SK-N-SH (cell line): ENCODE data around the gene C19orf81.
"Not testable (repeated sequence)": the region's sequence is repeated elsewhere in the genome, so short reads cannot be mapped to it uniquely, and the experiment has no call there.

Experiments
- EZH2phosphoT487 ChIP-seq: fragments of 200-600 bp; sonication (generic); IDR thresholded peaks from 2 replicates; pipeline ENCODE4 v1.6.1; 2017; ENCODE audit warnings: low read depth, mixed run types, mild to moderate bottlenecking, antibody characterized with exemption, moderate library complexity, borderline replicate concordance
- SIN3A ChIP-seq: IDR thresholded peaks from 2 replicates; pipeline ENCODE4 v1.6.1; 2012; ENCODE audit warnings: low read depth, mild to moderate bottlenecking, low read length, moderate library complexity, borderline replicate concordance
- TF ChIP-seq, protein P1 (sequence below): fragments of 200-600 bp; sonication (generic); IDR thresholded peaks from 2 replicates; pipeline ENCODE4 v1.6.1; 2017; ENCODE audit warnings: antibody characterized with exemption, mild to moderate bottlenecking, moderate library complexity

DNA sequence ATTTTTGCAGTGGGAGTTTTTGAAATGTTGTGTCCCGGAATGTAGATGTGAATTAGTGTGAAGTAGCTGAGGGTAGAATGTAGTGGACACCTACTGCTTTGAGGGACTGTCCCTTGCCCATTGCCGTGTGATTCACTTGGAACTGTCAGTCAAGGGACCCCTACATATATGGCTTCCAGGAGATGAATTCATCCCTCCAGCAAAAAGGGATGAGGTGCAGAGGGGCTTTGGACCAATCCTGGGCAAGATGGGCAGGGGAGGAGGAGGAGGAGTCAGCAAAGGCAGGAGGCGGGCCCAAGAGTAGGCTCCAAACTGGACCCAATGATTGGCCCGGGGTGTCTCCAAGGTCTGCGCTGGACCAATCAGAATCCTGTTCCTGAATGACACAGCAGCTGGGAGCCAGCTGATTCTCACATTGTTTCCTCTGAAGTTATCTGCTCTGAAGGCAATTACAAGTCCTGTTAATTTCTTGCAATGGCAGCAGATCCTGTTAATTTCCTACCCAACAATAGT lies 28.8 kb upstream of the C19orf81 start:
- TF ChIP-seq, protein P1, sequence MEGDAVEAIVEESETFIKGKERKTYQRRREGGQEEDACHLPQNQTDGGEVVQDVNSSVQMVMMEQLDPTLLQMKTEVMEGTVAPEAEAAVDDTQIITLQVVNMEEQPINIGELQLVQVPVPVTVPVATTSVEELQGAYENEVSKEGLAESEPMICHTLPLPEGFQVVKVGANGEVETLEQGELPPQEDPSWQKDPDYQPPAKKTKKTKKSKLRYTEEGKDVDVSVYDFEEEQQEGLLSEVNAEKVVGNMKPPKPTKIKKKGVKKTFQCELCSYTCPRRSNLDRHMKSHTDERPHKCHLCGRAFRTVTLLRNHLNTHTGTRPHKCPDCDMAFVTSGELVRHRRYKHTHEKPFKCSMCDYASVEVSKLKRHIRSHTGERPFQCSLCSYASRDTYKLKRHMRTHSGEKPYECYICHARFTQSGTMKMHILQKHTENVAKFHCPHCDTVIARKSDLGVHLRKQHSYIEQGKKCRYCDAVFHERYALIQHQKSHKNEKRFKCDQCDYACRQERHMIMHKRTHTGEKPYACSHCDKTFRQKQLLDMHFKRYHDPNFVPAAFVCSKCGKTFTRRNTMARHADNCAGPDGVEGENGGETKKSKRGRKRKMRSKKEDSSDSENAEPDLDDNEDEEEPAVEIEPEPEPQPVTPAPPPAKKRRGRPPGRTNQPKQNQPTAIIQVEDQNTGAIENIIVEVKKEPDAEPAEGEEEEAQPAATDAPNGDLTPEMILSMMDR, result not testable (repeated sequence)
- not testable (repeated sequence) for TF ChIP-seq EZH2phosphoT487, SIN3A
